NCI-H2196 (cell line): ENCODE measurements around the gene GAS2.
A peak's percentile ranks its signal among the peaks of the same experiment; 100 is the strongest.
"Not testable (repeated sequence)": the region's sequence is repeated elsewhere in the genome, so short reads cannot be mapped to it uniquely, and the experiment has no call there.

Source experiments
- DNase-seq: peaks from one replicate; lab custom pipeline; 2025; ENCODE audit not compliant: unreplicated experiment; lab: John Stamatoyannopoulos, UW

Gene GAS2

DNA sequence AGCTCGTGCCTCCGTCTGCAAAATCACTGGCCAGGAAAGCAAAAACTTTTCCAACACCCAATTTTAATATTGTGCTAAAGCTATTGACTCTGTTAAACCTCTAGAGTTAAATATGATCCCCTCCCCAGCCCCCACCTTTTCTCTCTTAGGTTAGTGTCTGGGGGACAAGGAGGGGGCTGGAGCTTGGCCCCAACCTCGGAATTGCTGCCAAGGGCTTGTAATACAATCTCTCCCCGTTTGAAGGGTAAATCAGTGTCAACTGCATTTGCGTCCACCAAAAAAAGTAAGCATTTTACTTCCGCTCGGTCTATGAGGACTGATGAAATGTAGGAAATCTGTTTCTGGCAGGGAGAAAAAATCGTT lies at the start of gene GAS2:
Gene GAS2, plus strand, starts transcription at position 287 of the 363 bp plus-strand sequence. CDS start 8,259 bp downstream, outside the sequence.
- DNase-seq, result no peak

GRCh38 chr11:22617868-22618267 lies 48.5 kb upstream of the GAS2 start:
- no peak for DNase-seq

DNA sequence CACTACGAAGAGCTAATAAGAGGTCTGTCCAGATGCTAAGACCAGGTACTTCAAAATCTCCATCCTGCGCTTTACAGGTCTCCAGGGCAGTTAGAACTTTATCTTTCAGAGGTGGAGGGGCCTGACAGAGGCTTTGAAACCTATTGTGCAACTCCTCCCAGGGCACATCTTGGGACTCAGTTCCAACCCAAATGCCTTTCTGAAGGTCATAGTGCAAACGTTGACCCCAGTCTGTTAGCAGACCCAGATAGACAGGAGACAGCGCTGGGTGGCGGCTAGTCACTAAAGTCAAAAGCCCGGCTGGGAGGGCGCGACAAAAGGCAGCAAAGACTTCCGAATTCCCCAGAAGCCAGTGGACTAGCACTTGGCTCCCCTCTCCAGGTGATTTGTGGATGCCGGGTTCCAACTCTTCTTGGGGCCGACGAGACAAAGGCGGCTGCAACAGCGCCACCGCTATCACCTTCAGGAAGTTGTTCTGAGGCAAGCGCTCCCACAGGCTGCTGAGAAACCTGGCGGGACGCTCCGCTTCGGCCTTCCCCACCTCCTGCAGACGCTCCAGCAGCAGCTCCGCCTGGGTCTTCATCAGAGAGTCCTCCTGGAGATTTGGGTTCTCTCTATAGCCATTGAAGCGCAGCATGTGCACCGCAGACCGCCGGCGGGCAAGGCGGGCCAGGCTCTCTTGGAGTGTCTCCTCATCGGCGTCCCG lies 41.5 kb upstream of the GAS2 start:
- DNase-seq, result peak; percentile 56

DNA sequence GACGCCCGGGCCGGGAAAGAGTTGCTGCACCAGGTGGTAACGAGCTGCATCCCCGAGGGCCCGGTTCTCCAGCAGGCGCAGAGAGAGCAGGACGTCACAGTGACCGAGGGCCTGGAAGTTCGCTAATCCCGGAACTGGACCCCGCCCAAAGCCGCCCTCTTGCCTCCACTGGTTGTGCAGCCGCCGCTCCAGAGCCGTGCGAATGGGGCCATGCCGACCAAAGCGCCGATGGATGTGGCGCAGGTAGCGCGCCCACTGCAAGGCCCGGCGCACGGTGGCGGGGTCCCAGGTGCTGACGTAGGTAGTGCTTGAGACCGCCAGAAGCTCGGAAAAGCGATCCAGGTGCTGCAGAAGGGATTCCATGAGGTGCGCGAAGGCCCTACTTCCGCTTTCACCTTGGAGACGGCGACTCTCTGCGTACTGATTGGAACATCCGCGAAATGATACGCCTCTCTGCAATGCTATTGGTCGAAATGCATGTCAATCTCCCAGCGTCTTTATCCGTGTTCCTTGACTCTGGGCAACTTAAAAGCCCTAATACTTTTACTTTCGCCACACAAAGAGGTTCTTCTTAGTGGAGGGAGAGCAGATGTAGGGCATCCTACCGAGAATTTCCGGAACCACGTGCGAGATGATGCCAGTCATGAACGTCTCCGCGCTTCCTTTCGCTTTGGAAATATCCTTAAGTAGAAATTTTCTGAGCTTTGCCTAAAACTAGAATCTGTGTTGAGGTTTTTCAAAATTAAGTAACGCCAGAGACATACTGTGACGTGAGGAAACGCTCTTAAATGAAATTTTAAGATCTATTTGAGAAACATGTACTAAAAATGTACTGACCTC lies 40.7 kb upstream of the GAS2 start, which contains the start of gene FANCF:
Gene FANCF, minus strand, starts transcription at position 376 of the 840 bp plus-strand sequence. Its CDS starts 13 bp downstream, at position 363.
- peak; percentile 96 for DNase-seq

DNA sequence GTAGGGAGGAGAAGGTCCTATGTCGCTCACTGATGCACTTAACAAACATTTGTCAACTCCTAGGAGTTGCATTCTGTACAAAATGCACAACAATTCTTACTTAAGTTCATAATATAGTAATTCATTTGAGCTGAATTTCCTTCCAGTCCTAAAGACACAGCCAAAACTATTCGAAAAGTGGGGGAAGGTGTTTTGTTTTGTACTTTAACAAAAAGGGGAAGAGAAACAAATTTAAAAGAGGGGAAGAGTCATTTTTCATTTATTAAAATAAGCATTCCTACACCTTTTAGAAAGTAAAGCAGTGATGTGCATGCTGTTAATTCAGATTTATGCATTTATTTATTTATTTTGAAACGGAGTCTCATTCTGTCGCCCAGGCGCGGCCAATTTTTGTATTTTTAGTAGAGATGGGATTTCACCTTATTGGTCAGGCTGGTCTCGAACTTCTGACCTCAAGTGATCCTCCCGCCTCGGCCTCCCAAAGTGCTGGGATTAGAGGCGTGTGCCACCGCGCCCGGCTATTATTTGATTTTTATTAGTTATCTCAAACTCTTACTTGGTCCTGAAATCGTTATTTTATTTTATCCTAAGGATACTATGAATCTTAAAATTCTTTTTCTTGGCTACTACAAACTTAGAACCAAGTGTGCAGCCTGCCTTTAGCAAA lies 39.7 kb upstream of the GAS2 start:
- no peak for DNase-seq

DNA sequence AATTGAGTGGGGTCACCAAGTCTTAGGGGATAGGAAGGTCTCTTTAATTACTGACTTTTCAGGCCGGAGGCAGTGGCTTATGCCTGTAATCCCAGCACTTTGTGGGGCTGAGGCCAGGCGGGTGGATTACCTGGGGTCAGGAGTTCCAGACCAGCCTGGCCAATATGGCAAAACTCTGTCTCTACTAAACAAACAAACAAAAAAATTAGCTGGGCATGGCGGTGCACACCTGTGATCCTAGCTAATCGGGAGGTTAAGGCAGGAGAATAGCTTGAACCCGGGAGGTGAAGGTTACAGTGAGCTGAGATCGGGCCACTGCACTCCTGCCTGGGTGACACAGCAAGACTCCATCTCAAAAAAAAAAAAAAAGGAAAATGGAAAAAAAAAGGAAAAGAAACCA lies 39.0 kb upstream of the GAS2 start:
- no peak for DNase-seq

DNA sequence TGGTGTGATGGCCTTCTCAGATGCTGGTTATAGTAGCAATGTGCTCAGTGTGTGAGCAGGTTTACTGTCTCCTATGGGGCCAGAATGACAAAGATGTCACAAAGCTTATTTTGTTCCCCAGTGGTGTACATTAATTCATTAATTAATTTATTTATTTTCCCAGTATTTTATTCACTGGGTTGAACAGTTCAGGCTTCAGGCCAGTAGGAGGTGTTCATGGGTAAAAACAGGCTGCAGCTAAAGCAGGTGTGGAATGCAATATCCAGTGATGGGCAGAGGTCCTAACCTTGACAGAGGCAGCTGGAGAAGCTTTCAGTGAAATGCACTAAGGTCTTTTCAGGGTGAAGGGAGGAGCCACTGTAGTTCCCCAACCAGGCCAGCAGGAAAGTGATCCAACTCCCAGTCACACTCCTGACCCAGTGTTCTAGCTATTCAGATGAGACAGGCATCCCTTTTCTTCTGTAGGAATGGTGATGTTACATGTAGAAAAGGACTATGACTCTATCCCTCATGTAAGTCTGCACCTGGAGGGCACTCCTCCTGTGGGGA lies 33.0 kb upstream of the GAS2 start:
- no peak for DNase-seq

GRCh38 chr11:22634897-22635629 lies 31.3 kb upstream of the GAS2 start:
- DNase-seq, result peak; percentile 17

GRCh38 chr11:22635689-22636088 lies 30.7 kb upstream of the GAS2 start:
- DNase-seq, result no peak

GRCh38 chr11:22640862-22641261 lies 25.5 kb upstream of the GAS2 start:
- DNase-seq, result no peak

- DNase-seq, result no peak
Measured at GRCh38 chr11:22641559-22641958, 24.9 kb upstream of the GAS2 start.

DNA sequence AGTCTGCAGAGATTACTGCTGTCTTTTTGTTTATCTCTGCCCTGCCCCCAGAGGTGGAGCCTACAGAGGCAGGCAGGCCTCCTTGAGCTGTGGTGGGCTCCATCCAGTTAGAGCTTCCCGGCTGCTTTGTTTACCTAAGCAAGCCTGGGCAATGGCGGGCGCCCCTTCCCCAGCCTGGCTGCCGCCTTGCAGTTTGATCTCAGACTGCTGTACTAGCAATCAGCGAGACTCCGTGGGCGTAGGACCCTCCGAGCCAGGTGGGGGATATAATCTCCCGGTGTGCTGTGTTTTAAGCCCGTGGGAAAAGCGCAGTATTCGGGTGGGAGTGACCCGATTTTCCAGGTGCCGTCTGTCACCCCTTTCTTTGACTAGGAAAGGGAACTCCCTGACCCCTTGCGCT lies 14.1 kb upstream of the GAS2 start:
- DNase-seq, result not testable (repeated sequence)

GRCh38 chr11:22656130-22656529 lies 10.3 kb upstream of the GAS2 start:
- DNase-seq, result no peak

- DNase-seq, result no peak
Measured at GRCh38 chr11:22657101-22657694, 9.2 kb upstream of the GAS2 start.

DNA sequence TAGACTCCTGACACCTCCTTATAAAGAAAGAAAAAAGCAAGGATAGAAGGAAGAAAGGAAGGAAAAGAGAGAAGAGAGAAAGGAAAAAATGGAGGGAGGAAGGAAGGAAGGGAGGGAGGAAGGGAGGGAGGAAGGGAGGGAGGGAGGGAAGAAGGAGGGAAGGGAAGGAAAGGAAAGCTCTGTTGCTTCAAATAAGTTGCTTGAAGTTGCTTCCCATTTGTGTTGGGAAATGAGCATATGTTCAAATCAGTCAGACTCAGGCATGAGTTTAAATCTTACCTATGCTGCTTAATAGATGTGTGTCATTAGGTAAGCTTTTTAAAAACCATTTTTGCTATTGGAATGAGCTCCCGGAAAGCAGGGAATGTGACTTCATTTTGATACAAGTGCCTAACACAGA lies 6.6 kb upstream of the GAS2 start:
- DNase-seq, result no peak

DNA sequence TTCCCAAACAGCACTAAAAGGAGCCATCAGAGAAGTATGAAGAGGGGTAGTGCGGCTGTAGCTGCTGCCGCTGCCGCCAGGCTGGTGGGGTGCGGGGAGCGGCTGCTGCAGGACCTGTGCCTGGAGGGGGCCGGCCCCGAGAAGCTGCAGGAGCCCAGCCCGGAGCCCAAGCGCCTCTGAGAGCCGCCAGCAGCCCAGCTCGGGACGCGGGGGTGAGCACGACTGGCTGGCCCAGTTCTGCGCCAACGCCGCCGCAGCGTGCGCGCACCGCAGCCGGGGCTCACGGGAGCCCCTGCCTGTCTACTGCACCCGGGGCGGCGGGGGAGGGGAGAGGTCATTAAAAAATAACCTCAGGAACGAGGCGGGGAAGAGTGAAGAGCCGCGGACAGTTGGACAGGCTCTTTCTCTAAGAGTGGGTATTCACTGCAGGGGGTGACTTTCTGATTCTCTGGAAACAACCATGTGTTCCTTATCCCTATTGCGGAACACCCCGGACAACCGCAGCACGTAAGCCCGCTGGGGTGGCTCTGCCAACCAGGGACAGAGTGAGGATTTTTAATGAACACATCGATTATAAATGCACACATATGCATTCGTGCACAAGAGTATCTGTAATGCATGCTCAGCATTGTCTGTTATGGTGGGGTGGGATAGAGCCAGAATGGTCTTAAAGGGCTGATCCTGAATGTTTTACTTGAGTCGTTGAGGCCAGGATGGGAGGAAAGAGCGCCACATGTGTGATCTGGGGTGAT lies 453 bp downstream of the GAS2 start:
- DNase-seq, result no peak

GRCh38 chr11:22668005-22668796 lies 1.8 kb downstream of the GAS2 start:
- no peak for DNase-seq

- DNase-seq, result no peak
Measured at GRCh38 chr11:22669368-22669767, 3.0 kb downstream of the GAS2 start.

- no peak for DNase-seq
Measured at GRCh38 chr11:22670830-22671229, 4.4 kb downstream of the GAS2 start.
